NCI-H345 (cell line): Measurements from ENCODE around the gene LRRFIP1.
"Not testable (repeated sequence)": the region's sequence is repeated elsewhere in the genome, so short reads cannot be mapped to it uniquely, and the experiment has no call there.

Experiments used
- DNase-seq: peaks from one replicate; lab custom pipeline; 2025; lab: John Stamatoyannopoulos, UW

The LRRFIP1 gene

DNA sequence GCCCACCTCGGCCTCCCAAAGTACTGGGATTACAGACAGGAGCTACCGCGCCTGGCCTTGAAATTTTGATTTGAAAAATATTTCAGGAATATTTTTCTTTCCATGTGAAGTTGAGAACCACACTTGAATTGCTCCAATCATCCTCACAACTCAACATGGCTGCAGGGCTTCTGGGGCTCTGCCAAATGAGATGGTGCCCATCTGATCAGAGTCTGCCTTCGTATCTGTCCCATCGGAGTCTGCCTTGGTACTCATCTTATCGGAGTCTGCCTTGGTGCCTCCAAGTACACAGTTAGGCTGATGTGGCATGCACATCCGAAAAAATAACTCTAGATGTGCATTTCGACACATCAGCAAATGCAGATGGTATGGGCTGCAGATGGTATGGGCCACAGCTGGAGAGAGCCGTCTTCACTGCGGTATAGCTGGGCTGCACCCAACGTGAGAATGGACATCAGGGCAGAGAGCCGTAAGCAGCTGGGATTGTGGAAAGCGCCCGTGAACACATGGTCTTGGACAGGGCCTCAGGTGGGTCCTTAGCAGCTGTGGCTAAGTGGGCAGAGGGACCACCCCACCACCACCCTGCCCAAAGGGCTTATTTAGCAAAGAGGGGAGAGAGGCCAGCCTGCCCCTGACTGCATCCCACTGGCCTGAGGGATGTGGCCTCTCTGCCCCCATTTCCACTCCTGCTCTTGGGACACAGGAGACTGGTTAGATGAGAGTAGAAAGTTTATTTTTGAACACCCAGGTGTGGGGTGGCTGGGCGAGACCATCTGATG, 119.1 kb downstream of the LRRFIP1 start:
- DNase-seq = no peak

DNA sequence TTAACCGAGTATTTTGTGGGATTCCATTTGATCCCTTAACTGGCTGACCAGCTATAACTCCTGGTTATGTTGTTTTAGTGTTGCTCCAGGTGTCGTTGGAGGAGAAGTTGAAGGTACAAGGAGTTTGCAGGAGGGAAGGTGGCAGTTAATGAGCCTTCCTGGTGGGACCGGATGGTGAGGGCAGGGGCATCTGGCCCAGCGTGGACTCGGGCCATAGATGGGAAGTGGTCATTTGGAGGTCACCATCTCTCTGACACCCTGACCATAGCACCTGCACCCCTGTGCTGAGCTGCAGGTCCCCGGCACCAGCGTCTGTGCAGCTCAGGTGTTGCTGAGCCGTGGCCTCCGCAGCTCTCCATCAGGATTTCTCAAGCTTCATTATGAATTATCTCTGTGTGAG, 119.8 kb downstream of the LRRFIP1 start:
- no peak for DNase-seq

DNA sequence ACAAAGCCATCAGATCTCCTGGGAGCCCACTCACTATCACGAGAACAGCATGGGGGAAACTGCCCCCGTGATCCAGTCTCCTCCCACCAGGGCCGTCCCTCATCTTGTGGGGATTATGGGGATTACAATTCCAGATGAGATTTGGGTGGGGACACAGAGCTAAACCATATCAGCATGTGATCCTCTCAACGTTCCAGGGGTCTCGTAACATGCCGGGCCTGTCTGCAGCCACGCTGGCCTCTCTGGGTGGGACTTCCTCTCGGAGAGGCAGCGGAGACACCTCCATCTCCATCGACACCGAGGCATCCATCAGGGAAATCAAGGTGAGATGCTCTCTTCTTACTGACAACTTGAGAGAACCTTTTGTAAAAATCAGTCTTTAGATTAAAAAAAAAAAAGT, 121.6 kb downstream of the LRRFIP1 start:
- no peak for DNase-seq

GRCh38 chr2:237749961-237750360, 122.6 kb downstream of the LRRFIP1 start:
- DNase-seq = no peak

DNA sequence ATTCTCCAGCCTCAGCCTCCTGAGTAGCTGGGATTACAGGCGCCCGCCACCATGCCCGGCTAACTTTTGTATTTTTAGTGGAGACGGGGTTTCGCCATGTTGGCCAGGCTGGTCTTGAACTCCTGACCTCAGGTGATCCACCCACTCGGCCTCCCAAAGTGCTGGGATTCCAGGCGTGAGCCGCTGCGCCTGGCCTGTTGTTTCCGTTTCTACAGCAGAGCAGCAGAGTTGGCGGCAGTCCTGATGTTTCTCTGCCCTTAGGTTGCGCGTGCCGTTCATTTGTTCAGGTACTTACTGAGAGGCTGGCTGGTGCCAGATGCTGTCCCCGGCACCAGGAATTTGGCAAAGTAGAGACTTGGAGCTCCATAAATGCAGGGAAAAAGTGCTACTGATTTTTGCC, 123.1 kb downstream of the LRRFIP1 start:
- DNase-seq = not testable (repeated sequence)

GRCh38 chr2:237752761-237753165, 125.4 kb downstream of the LRRFIP1 start:
- no peak for DNase-seq

DNA sequence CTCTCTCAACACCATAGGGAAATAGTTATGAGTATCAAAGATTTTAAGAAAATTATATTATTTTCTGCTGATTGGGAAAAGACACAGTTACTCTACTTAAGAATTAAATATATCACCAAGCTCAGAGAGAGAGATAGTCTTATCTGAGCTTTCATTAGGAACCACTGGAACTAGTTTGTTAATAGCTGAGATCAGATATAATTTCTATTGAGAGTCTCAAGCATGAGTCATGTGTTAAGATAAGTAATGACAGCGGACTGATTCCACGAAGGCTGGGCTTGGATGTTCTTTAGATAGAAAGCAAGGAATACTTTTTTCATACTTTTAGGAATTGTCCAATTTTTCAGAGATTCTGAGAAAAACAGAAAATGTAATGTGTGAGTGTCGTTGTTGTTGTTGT, 126.8 kb downstream of the LRRFIP1 start:
- no peak for DNase-seq

- no peak for DNase-seq
These were observed 127.3 kb downstream of the LRRFIP1 start for GRCh38 chr2:237754626-237755248.

DNA sequence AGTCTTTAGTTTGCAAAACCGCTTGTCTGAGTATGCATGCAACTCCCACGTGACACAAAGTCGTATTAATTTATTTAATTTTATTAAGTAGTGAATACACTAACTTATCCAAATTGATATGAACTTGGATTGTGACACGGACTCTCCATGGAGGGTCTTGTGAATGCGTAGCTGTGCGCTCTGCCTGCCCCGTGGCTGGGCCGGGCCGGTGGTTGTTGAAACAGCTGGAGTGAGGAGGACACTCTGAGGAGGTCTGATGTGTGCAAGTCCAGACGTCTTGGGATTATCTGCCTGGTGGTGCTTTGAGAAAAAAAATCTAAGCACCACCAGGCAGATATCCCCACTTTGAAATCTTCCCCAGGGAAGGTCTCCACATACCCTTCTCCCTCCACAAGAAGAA, 130.2 kb downstream of the LRRFIP1 start:
- no peak for DNase-seq

DNA sequence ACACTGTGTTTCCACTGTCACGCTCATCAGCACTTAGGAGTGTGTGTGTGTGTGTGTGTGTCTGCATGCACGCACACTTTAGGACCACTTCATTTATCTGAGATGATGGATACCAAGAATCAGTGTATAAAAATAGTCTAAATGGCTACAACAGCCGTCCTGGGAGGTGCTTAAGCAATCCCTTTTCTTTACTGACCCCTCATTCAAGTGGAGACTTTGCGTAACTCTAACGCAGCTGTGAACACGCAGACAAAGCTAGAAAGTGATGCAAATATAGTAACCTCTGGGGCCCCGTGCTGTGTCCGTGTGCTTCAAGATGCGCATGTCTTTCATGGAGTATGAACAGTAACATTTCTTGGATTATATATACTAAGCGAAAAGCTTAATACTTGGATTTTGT, 130.8 kb downstream of the LRRFIP1 start:
- DNase-seq = no peak

DNA sequence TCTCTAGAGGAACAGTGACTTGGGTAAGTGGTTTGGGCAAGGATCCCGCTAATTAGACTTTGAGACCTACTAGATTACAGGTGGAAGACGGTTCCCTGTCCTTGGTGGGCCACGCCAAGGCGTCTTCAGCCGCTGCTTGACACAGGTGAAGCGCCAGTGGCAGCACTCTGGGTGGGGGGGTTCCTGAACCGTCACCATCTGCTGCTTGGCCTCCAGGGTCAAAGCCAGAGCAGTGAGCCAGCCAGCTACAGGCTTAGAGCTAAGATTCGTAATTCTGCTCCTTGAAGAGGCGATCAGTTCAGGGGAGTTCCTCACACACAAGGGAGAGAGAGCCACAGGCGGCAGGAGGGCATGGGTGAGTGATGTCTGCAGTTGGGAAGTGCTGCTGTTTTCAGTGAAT, 131.8 kb downstream of the LRRFIP1 start:
- no peak for DNase-seq

DNA sequence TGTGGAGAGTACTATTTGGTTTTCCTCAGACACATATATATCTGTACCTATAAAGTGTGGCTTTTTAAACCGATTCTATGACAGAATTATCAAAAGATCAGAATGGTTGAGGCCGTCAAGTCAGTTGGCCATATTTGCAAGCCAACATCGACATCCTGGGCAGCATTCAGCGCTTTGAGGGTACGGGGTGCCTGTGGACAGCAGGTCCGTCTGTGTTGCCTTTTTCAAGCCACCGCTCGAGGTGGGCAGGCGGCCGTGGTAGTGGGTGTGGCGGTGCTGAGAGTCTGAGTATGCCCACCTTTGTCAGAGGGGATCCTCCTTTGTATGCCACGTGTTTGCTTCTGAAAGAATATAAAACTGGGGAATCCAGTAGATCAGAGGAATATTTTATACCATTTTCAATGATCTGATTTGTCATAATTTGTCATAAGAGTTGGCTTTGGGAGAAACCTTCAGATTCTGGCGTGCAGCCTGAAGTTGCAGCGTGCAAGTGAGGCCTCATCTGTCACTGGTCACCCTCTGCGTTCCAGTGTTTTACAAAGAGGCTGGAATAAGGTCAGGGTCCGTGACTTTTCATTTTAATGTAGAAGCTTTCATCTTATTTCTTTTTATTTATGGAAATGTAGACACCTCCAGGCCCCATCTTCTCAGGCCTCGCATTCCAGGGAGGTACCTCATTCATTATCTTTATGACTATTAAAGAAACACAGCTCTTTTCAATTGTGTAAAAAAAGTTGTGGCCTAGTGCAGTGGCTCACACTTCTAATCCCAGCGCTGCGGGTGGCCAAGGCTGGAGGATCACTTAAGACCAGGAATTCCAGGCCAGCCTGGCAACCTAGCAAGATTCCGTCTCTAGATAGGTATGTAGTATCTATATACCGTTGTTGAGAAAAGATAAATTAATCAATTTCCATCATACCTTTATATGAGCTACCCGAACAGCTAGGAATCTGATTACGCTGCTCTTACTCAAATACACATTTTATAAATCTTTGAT, 133.4 kb downstream of the LRRFIP1 start:
- DNase-seq = no peak

- not testable (repeated sequence) for DNase-seq
These were observed 135.2 kb downstream of the LRRFIP1 start for GRCh38 chr2:237762291-237763182.

DNA sequence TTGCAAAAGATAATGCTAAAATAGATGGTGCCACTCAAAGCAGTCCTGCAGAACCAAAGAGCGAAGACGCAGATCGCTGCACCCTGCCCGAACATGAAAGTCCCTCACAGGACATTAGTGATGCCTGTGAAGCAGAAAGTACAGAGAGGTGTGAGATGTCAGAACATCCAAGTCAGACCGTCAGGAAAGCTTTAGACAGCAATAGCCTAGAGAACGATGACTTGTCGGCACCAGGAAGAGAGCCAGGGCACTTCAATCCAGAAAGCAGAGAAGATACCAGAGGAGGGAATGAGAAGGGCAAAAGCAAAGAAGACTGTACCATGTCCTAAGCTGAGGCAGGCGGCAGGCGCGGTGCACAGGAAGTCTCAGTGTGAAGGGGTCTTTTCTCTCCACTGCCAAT, 136.4 kb downstream of the LRRFIP1 start:
- no peak for DNase-seq

DNA sequence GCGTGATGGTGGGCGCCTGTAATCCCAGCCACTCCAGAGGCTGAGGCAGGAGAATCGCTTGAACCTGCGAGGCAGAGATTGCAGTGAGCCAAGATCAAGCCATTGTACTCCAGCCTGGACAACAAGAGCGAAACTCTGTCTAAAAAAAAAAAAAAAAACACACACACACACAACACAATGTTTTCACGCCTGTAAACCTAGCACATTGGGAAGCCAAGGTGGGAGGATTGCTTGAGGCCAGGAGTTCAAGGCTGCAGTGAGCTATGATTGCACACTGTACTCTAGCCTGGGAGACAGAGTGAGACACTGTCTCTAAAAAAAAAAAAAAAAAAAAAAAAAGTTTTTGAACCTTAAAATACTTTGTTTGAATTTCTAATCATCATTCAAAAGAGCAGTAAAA, 137.7 kb downstream of the LRRFIP1 start:
- DNase-seq = not testable (repeated sequence)

DNA sequence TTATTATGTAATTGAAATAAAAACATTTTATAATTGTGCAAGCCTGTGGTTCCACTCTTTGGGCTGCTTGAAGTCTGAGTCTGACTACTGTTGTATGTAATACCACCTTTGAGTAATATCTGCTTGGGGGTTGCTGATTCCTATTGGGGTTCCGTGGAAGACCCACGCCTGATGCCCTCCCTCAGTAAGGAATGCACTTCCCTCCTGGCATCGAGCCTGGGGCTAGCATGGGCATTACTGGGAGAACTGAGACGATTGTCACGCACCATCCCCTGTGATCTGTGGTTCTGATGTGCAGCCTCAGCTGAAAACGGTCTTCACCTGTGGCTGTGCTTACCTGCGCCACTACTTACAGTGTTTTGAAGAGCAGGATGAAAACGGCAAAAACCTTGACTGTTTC, 138.5 kb downstream of the LRRFIP1 start:
- DNase-seq = no peak

DNA sequence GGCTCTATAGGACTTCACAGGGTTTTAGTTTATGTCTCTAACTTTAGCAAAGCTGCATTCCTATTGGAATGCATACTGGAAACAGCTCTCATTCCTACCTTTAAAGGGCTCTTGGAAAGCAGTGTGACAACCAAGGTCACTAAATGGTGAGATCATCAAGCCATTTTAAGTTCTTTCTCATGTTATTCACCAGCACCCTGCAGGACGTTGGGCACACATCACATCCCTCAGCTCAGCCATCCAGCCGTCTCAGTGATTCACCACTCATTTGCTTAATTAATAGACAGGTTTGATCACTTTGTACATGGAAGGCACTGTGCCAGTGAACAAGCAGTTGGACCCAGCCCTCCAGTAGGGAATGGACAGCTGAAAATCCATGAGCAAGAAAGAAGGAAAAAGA, 139.0 kb downstream of the LRRFIP1 start:
- no peak for DNase-seq

GRCh38 chr2:237772513-237772912, 145.1 kb downstream of the LRRFIP1 start:
- no peak for DNase-seq

GRCh38 chr2:237773826-237774225, 146.4 kb downstream of the LRRFIP1 start:
- DNase-seq = no peak

DNA sequence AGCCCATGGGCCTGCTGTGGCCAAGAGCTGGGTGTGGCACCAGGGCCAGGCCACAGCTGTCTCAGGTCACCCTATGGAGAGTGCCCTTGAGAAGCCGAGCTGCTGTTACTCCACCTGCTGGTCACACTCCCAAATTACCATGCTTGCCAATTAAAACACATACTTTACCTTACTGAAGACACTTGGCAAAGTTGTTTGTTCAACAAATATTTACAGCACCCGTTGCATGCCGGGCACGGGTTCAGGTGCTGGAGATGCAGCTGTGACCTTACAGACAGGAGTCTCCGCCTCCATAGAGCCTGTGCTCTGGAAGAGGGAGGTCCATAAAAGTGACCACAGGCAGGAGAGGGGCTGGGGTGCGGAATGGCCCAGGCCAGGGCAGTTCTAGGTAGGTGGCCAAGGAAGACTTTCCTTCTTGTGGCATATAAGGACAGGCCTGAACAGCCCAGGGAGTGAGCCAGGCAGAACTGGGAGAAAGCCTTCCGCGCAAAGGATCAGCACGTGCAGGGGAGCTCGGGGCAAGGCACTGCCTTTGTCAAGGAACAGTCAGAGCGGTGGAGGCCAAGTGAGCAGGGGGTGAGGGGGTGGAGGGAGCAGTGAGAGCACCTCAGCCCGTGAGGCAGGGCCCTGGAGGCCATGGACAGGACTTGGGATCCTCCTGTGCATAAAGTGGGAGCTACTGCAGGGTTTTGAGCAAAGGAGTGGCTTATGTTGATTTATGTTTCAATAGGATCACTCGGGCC, 147.6 kb downstream of the LRRFIP1 start:
- peak; percentile 37 for DNase-seq

DNA sequence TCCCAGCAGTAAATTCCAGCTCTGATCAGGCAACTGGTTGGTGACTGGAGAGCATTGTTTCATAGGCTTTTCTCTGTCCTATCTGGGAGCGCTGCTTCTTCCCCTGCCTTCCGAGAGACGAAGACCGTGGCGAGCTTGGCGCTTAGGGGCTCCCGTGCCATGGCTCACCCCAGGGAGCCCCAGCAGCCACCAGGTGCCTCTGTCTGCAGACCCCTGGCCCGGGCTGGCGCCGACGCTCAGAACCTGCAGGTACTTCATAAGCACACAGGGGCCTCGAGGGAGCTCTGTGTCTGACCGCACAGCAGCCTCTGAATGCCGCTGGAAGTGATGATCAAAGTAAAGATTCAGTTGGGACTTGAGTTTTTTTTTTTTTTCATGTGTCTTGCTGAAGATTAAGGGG, 152.1 kb downstream of the LRRFIP1 start:
- no peak for DNase-seq
